Measurements from ENCODE around the gene TBC1D17. TPM values are rescaled to one million over a fixed set of nuclear protein-coding genes. Genes with fewer than 3 reads are reported as not detected.

Gene TBC1D17
- polyA plus RNA-seq, 6 donors from 2014 or later, result 10.5 to 20.6 (median 12.3) TPM

- no peak for ATAC-seq (ENCODE audit: low read depth in 2 of 2)
These were observed 37.8 kb upstream of the TBC1D17 start for GRCh38 chr19:49839713-49840112.

GRCh38 chr19:49840321-49840720 is 37.2 kb upstream of the TBC1D17 start:
- ATAC-seq (ENCODE audit: low read depth in 2 of 2) (no peak), DNase-seq (no peak)
- H3K36me3 Mint-ChIP-seq, result peaks cover 18 to 24% of the 10 kb centered on the region in 2 donors
- peaks cover 25 to 48% (median 34%) of the 10 kb centered on the region in 3 donors for H3K4me1 Mint-ChIP-seq
- H3K27ac Mint-ChIP-seq, result peak overlapping the region in 4 of 6 donors; percentile 72 to 94 (median 74)
- H3K9me3 Mint-ChIP-seq, result no peaks in the 10 kb centered on the region
- no peaks in the 10 kb centered on the region for H3K27me3 Mint-ChIP-seq
- no peak overlapping the region for H3K4me3 Mint-ChIP-seq

More at GRCh38 chr19:49839713-49840112, 37.8 kb upstream of the TBC1D17 start:
- Mint-ChIP-seq H3K9me3 (no peaks in the 10 kb centered on the region), H3K36me3 (peaks cover 18 to 27% of the 10 kb centered on the region in 2 donors), H3K4me3 (no peak overlapping the region), H3K4me1 (peaks cover 22 to 42% (median 28%) of the 10 kb centered on the region in 3 donors), H3K27ac (no peak overlapping the region), H3K27me3 (no peaks in the 10 kb centered on the region)
- DNase-seq, result no peak

GRCh38 chr19:49840736-49841249 is 36.7 kb upstream of the TBC1D17 start:
- Mint-ChIP-seq H3K36me3 (peaks cover 18 to 24% of the 10 kb centered on the region in 2 donors), H3K4me3 (peak overlapping the region in 1 of 8 donors; percentile 36), H3K27me3 (no peaks in the 10 kb centered on the region), H3K27ac (peak overlapping the region in 5 of 6 donors; percentile 16 to 94 (median 75)), H3K4me1 (peaks cover 25 to 53% (median 37%) of the 10 kb centered on the region in 3 donors), H3K9me3 (no peaks in the 10 kb centered on the region)
- no peak for ATAC-seq (ENCODE audit: low read depth in 2 of 2)
- DNase-seq, result no peak

GRCh38 chr19:49843265-49843664 is 34.2 kb upstream of the TBC1D17 start:
- Mint-ChIP-seq H3K4me1 (peaks cover 20 to 53% (median 50%) of the 10 kb centered on the region in 3 donors), H3K9me3 (no peaks in the 10 kb centered on the region), H3K4me3 (peak overlapping the region; percentile 46 to 87 (median 74)), H3K36me3 (peaks cover 9% of the 10 kb centered on the region in 2 donors), H3K27me3 (no peaks in the 10 kb centered on the region), H3K27ac (peak overlapping the region; percentile 53 to 94 (median 86))
- ATAC-seq (ENCODE audit: low read depth in 2 of 2) (peak; percentile 100), DNase-seq (peak; percentile 76)

DNA sequence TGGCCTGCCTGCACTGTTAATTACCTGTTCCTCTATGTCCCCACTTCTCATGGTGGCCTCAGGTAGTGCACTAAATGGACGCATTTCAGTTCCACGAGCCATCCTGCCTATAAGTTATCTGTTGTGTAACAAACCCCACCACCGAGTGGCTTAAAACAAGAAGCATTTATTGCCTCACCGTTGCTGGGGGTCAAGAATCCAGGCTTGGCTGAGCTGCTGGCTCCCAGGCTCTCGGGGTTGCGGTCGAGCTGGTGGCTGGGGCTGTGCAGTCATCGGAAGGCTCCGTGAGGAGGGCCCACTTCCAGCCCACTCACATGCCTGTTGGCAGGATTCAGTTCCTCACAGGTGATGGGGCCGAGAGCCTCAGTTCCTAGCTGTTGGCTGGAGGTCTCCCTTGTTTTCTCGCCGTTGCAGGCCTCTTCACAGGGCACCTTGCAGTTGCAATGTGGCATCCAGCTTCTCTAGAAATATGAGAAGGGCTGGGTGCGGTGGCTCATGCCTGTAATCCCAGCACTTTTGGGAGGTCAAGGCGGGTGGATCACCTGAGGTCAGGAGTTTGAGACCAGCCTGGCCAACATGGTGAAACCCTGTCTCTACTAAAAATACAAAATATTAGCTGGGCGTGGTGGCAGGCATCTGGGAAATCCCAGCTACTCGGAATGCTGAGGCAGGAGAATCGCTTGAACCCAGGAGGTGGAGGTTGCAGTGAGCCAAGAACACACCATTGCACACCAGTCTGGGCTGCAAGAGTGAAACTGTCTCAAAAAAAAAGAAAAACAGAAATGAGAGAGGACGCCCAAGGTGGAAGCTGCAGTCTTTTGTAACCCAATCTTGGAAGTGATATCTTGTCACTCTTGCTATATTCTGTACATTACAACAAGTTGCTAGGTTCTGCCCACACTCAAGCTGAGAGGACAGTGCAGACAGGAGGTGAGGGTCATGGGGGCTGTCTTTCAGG is 33.1 kb upstream of the TBC1D17 start:
- ATAC-seq (ENCODE audit: low read depth in 2 of 2) (no peak), DNase-seq (no peak)
- Mint-ChIP-seq H3K4me1 (peaks cover 22 to 64% (median 56%) of the 10 kb centered on the region in 3 donors), H3K36me3 (no peaks in the 10 kb centered on the region), H3K27me3 (no peaks in the 10 kb centered on the region), H3K27ac (peak overlapping the region in 4 of 6 donors; percentile 81 to 90 (median 83)), H3K9me3 (peaks cover 0 to 5% (median 0%) of the 10 kb centered on the region in 7 donors), H3K4me3 (peak overlapping the region; percentile 22 to 84 (median 70))

DNA sequence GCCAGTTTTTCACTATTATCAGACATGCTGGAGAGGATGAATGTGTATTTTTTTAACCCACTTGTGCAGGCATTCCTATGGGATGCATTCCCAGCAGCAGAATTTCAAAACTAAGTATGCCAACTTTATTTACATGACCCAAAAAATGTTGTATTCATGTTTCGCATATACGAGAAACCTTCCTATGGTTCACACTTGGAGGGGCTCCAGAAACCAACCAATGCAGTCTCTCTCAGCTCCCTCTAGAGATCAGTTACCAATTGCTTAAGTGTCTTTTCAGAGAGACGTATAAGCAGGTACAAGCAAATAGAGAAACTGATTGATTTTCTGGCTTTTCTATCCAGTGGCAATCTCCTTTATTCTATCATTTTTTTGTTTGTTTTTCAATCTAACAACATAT is 32.1 kb upstream of the TBC1D17 start:
- DNase-seq (no peak), ATAC-seq (ENCODE audit: low read depth in 2 of 2) (no peak)
- Mint-ChIP-seq H3K27me3 (no peaks in the 10 kb centered on the region), H3K27ac (peak overlapping the region in 3 of 6 donors; percentile 22 to 90 (median 76)), H3K4me1 (peaks cover 27 to 71% (median 61%) of the 10 kb centered on the region in 3 donors), H3K4me3 (peak overlapping the region in 6 of 8 donors; percentile 21 to 84 (median 62)), H3K9me3 (peaks cover 0 to 5% (median 0%) of the 10 kb centered on the region in 7 donors), H3K36me3 (no peaks in the 10 kb centered on the region)

DNA sequence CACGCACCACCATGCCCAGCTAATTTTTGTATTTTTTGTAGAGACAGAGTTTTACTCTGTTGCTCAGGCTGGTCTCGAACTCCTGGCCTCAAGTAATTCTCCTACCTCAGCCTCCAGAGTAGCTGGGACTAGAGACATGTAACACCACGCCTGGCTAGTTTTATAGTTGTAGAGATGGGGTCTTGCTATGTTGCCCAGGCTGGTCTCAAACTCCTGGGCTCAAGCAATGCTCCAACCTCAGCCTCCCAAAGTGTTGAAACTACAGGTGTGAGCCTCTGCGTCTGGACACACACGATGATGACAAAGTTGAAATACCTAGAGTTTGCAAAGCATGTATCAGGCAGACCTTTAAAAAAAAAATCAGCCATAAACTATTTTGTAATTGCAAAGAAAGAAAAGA is 31.1 kb upstream of the TBC1D17 start:
- DNase-seq (no peak), ATAC-seq (ENCODE audit: low read depth in 2 of 2) (no peak)
- no peaks in the 10 kb centered on the region for H3K27me3 Mint-ChIP-seq
- H3K4me3 Mint-ChIP-seq, result peak overlapping the region in 5 of 8 donors; percentile 16 to 55 (median 35)
- H3K27ac Mint-ChIP-seq, result peak overlapping the region in 2 of 6 donors; percentile 31 to 52
- H3K4me1 Mint-ChIP-seq, result peaks cover 22 to 70% (median 56%) of the 10 kb centered on the region in 3 donors
- H3K36me3 Mint-ChIP-seq, result no peaks in the 10 kb centered on the region
- H3K9me3 Mint-ChIP-seq, result peaks cover 0 to 5% (median 0%) of the 10 kb centered on the region in 7 donors

- DNase-seq (no peak), ATAC-seq (ENCODE audit: low read depth in 2 of 2) (no peak)
- Mint-ChIP-seq H3K27me3 (no peaks in the 10 kb centered on the region), H3K36me3 (no peaks in the 10 kb centered on the region), H3K4me3 (peak overlapping the region in 5 of 8 donors; percentile 24 to 97 (median 45)), H3K9me3 (peaks cover 0 to 5% (median 0%) of the 10 kb centered on the region in 7 donors), H3K27ac (peak overlapping the region in 2 of 6 donors; percentile 21 to 60), H3K4me1 (peaks cover 31 to 74% (median 56%) of the 10 kb centered on the region in 3 donors)
These were observed 29.5 kb upstream of the TBC1D17 start for GRCh38 chr19:49847731-49848696.

DNA sequence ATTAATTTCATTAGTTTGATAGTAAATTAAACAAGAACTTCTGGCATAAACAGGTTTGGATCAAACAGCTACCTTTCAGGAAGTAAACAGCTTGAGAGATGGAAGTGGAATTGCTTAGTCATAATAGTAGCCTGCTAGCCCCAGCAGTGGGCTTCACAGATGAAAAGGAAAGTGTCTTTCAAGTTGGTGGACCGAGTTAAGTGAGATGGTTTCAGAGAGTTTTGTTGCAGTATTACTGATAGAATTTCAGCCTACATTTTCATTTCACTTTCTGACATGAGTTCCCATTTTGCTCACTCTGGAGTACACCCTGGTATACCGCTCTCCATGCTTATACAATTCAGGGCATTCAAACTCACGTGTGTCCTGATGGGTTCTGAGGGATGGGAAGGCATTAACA is 28.6 kb upstream of the TBC1D17 start:
- Mint-ChIP-seq H3K4me3 (peak overlapping the region; percentile 41 to 97 (median 71)), H3K4me1 (peaks cover 31 to 75% (median 55%) of the 10 kb centered on the region in 3 donors), H3K36me3 (no peaks in the 10 kb centered on the region), H3K9me3 (peaks cover 0 to 5% (median 0%) of the 10 kb centered on the region in 7 donors), H3K27ac (peak overlapping the region in 2 of 6 donors; percentile 72 to 74), H3K27me3 (no peaks in the 10 kb centered on the region)
- ATAC-seq (ENCODE audit: low read depth in 2 of 2) (no peak), DNase-seq (no peak)

DNA sequence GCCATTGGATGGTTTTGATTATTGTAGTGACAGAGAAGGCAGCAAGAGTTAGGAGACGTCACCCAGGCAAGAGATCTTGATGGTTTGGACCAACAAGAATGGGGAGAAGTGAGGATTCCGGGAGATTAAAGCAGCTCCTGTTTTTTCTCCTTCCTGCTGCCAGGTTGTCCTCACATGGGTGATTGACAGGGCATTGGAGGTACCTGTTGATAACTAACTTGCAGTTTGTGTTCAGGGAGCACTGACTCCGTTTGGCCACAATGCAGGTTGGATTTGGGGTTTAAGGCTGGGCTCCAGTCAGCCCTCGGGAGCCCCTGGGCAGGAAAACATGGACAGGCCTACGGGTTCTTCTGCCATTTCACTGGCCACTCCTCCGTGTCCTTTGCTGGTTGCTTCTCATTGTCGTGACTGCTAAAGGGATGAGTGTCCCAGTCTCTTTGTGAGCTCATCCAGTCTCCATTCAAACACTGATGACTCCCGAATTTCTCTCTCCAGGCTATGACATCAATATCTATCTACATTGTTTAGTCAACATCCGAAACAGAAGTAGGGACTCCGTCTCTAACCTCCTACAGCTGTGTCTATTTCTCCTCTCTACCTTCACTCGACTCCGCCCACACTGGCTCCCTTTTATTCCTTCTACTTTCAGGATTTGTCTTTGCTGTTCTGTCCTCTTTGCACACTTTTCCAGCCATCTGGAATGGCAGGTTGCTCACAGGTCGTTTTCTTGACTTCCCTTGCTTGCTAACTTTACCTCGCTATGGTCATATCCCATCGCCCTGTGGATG is 27.9 kb upstream of the TBC1D17 start:
- Mint-ChIP-seq H3K27me3 (no peaks in the 10 kb centered on the region), H3K36me3 (no peaks in the 10 kb centered on the region), H3K4me1 (peaks cover 31 to 69% (median 50%) of the 10 kb centered on the region in 3 donors), H3K9me3 (peaks cover 0 to 5% (median 0%) of the 10 kb centered on the region in 7 donors), H3K27ac (peak overlapping the region in 2 of 6 donors; percentile 29 to 91), H3K4me3 (peak overlapping the region; percentile 85 to 98 (median 93))
- DNase-seq (no peak), ATAC-seq (ENCODE audit: low read depth in 2 of 2) (no peak)

GRCh38 chr19:49850221-49850486 is 27.3 kb upstream of the TBC1D17 start:
- Mint-ChIP-seq H3K36me3 (no peaks in the 10 kb centered on the region), H3K4me1 (peaks cover 27 to 64% (median 44%) of the 10 kb centered on the region in 3 donors), H3K4me3 (peak overlapping the region; percentile 85 to 98 (median 93)), H3K27me3 (no peaks in the 10 kb centered on the region), H3K27ac (peak overlapping the region in 5 of 6 donors; percentile 87 to 99 (median 97)), H3K9me3 (peaks cover 0 to 5% (median 0%) of the 10 kb centered on the region in 7 donors)
- ATAC-seq (ENCODE audit: low read depth in 2 of 2) (no peak), DNase-seq (no peak)
